OCI-LY1 (cell line): Measurements from ENCODE around the gene CHCHD3.

Experiments used
- H2AFZ ChIP-seq: fragments of 200-600 bp; sonication (generic), shearing (Covaris generic); 2 replicates; pipeline ENCODE4 v1.6.0; 2014; ENCODE audit warnings: antibody characterized with exemption, mild to moderate bottlenecking, low read length
- H3F3A ChIP-seq: fragments of 200-600 bp; sonication (generic), shearing (Covaris generic); 2 replicates; pipeline ENCODE4 v1.6.0; 2014; ENCODE audit warnings: mild to moderate bottlenecking, antibody characterized with exemption, low read length, moderate library complexity; ENCODE audit not compliant: insufficient read depth
- H3K27ac ChIP-seq: fragments of 200-600 bp; sonication (generic); 2 replicates; pipeline ENCODE4 v1.5.1; 2014; ENCODE audit warnings: low read length, mixed run types, mild to moderate bottlenecking, low read depth; ENCODE audit not compliant: poor library complexity, severe bottlenecking
- H3K27me3 ChIP-seq: fragments of 200-600 bp; sonication (generic); 2 replicates; pipeline ENCODE4 v1.6.0; 2014; ENCODE audit warnings: antibody characterized with exemption, mild to moderate bottlenecking, low read length, moderate library complexity; ENCODE audit not compliant: insufficient read depth
- H3K36me3 ChIP-seq: fragments of 200-600 bp; sonication (generic); 2 replicates; pipeline ENCODE4 v1.6.1; 2014; ENCODE audit warnings: mild to moderate bottlenecking, antibody characterized with exemption, low read length, moderate library complexity, mixed read lengths; ENCODE audit not compliant: insufficient read depth
- H3K4me1 ChIP-seq: fragments of 200-600 bp; sonication (generic); 2 replicates; pipeline ENCODE4 v1.5.1; 2014; ENCODE audit warnings: mild to moderate bottlenecking, low read length, moderate library complexity; ENCODE audit not compliant: insufficient read depth, severe bottlenecking
- H3K4me2 ChIP-seq: fragments of 200-600 bp; sonication (generic), shearing (Covaris generic); 2 replicates; pipeline ENCODE4 v1.6.1; 2014; ENCODE audit warnings: low read length
- H3K4me3 ChIP-seq: fragments of 200-600 bp; sonication (generic); 2 replicates; pipeline ENCODE4 v1.5.1; 2014; ENCODE audit warnings: low read length, low read depth, mild to moderate bottlenecking, mixed read lengths; ENCODE audit not compliant: poor library complexity, severe bottlenecking
- H3K79me2 ChIP-seq: fragments of 200-600 bp; shearing (Covaris generic); 2 replicates; pipeline ENCODE4 v1.6.1; 2016; ENCODE audit warnings: mixed run types, low read length, mixed read lengths; ENCODE audit not compliant: insufficient read depth
- H3K9ac ChIP-seq: fragments of 200-600 bp; sonication (generic), shearing (Covaris generic); 2 replicates; pipeline ENCODE4 v1.6.1; 2014; ENCODE audit warnings: mild to moderate bottlenecking, low read length, mixed read lengths
- H3K9me2 ChIP-seq: fragments of 200-600 bp; sonication (generic), shearing (Covaris generic); 2 replicates; pipeline ENCODE4 v1.6.1; 2014; ENCODE audit warnings: low read depth, mild to moderate bottlenecking, low read length, mixed read lengths
- H3K9me3 ChIP-seq: fragments of 200-600 bp; shearing (Covaris generic); 2 replicates; pipeline ENCODE4 v1.6.1; 2014; ENCODE audit warnings: low read length, mixed read lengths
- H4K20me1 ChIP-seq: fragments of 200-600 bp; sonication (generic), shearing (Covaris generic); 2 replicates; pipeline ENCODE4 v1.6.0; 2016; ENCODE audit warnings: mild to moderate bottlenecking, low read length; ENCODE audit not compliant: insufficient read depth
- EZH2 ChIP-seq: fragments of 200-600 bp; sonication (generic), shearing (Covaris generic); IDR thresholded peaks from 2 replicates; pipeline ENCODE4 v1.8.0; 2017; ENCODE audit warnings: borderline replicate concordance, mixed run types, mild to moderate bottlenecking, antibody characterized with exemption, low read length, moderate library complexity, mixed read lengths
- TF ChIP-seq, protein P1 (sequence below): fragments of 200-600 bp; sonication (generic), shearing (Covaris generic); IDR thresholded peaks from 2 replicates; pipeline ENCODE4 v1.5.1; 2017; ENCODE audit warnings: mild to moderate bottlenecking, antibody characterized with exemption, low read length, moderate library complexity, mixed read lengths

CHCHD3 gene

GRCh38 chr7:132773527-132773956, 308.3 kb downstream of the CHCHD3 start:
- Histone ChIP-seq H3K4me2 (no peak overlapping the region), H3K27ac (no peak overlapping the region), H3K27me3 (no peaks in the 10 kb centered on the region), H3F3A (no peaks in the 10 kb centered on the region), H3K79me2 (no peaks in the 10 kb centered on the region), H3K9me3 (peaks cover 12% of the 10 kb centered on the region), H4K20me1 (no peaks in the 10 kb centered on the region), H3K9ac (no peak overlapping the region), H2AFZ (no peak overlapping the region), H3K4me3 (no peak overlapping the region), H3K36me3 (no peaks in the 10 kb centered on the region), H3K9me2 (no peaks in the 10 kb centered on the region), H3K4me1 (peaks cover 17% of the 10 kb centered on the region)
- TF ChIP-seq EZH2: no peak
- TF ChIP-seq, protein P1, sequence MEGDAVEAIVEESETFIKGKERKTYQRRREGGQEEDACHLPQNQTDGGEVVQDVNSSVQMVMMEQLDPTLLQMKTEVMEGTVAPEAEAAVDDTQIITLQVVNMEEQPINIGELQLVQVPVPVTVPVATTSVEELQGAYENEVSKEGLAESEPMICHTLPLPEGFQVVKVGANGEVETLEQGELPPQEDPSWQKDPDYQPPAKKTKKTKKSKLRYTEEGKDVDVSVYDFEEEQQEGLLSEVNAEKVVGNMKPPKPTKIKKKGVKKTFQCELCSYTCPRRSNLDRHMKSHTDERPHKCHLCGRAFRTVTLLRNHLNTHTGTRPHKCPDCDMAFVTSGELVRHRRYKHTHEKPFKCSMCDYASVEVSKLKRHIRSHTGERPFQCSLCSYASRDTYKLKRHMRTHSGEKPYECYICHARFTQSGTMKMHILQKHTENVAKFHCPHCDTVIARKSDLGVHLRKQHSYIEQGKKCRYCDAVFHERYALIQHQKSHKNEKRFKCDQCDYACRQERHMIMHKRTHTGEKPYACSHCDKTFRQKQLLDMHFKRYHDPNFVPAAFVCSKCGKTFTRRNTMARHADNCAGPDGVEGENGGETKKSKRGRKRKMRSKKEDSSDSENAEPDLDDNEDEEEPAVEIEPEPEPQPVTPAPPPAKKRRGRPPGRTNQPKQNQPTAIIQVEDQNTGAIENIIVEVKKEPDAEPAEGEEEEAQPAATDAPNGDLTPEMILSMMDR: no peak

DNA sequence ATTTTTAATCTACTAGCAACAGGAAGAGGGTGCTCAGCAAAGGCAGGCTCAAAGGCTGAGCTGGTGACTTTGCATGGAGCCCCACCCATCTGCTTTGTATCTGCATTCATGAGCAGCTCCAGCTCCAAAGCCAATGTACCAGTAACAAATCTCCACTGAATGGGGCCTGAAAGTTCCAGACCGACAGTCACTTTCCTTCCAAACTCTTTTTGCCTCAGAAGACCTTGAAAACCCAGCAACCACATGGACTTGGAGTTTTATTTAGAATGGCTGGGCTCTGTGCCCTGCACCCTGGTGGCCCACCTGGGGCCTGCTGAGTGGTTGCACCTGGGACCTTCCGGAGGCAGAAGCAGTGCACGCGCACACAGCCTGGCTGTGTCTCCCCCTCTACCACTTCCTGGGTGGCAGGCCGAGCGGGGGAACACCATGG, 310.6 kb downstream of the CHCHD3 start:
- Histone ChIP-seq H3K27ac (no peak overlapping the region), H3K9me2 (no peaks in the 10 kb centered on the region), H2AFZ (peak overlapping the region; percentile 67; the same call in 1 of the 2 replicates), H4K20me1 (no peaks in the 10 kb centered on the region), H3K9me3 (peaks cover 12% of the 10 kb centered on the region), H3K79me2 (no peaks in the 10 kb centered on the region), H3F3A (no peaks in the 10 kb centered on the region), H3K27me3 (0 out of 2 replicates have a peak, but pooled peaks cover 3% of the 10 kb centered on the region), H3K9ac (no peak overlapping the region), H3K4me2 (peak overlapping the region; percentile 39), H3K4me3 (no peak overlapping the region), H3K36me3 (no peaks in the 10 kb centered on the region), H3K4me1 (peaks cover 12% of the 10 kb centered on the region)
- TF ChIP-seq EZH2: no peak
- TF ChIP-seq, protein P1: peak; percentile 38; the same call in 1 of the 2 replicates

GRCh38 chr7:132770055-132770454, 311.8 kb downstream of the CHCHD3 start:
- Histone ChIP-seq H3K79me2 (no peaks in the 10 kb centered on the region), H3K9me3 (peaks cover 12% of the 10 kb centered on the region), H3K9ac (no peak overlapping the region), H3K9me2 (no peaks in the 10 kb centered on the region), H4K20me1 (no peaks in the 10 kb centered on the region), H3K4me1 (peaks cover 12% of the 10 kb centered on the region), H3F3A (no peaks in the 10 kb centered on the region), H2AFZ (no peak overlapping the region), H3K36me3 (no peaks in the 10 kb centered on the region), H3K27ac (no peak overlapping the region), H3K4me2 (no peak overlapping the region), H3K4me3 (no peak overlapping the region), H3K27me3 (0 out of 2 replicates have a peak, but pooled peaks cover 4% of the 10 kb centered on the region)
- TF ChIP-seq, protein P1: no peak
